Pancreas (tissue), 10 donors: ENCODE results near the gene GABBR2. TPM values are rescaled to one million over a fixed set of nuclear protein-coding genes. Genes with fewer than 3 reads are reported as not detected.
A peak's percentile ranks its signal among the peaks of the same experiment; 100 is the strongest.

Experiments
- ATAC-seq, 4 donors: fragments of 200-7000 bp; cut with Tn5 transposase; one replicate each; pipeline versions ENCODE4 v1.8.0 to v1.9.1; 2020; ENCODE audit warnings: mild to moderate bottlenecking in 4 of 4, moderate library complexity in 4 of 4
- DNase-seq, 6 donors: peaks; one replicate each; pipeline ENCODE4 v3.0.0-alpha.2; 2020
- FAIRE-seq: peaks from 2 replicates; lab custom pipeline; 2012; peaks lifted over from hg19 to GRCh38; lab: Jason Lieb, UNC
- H3K27ac ChIP-seq, 4 donors: fragments of 200-600 bp; sonication (generic); 1 replicate in 3 of 4; 2 replicates in 1 of 4; pipeline versions ENCODE4 v1.5.0 to v1.8.0; 2020
- H3K27me3 ChIP-seq, 4 donors: fragments of 200-600 bp; one replicate each; pipeline ENCODE4 v1.8.0; 2021
- H3K36me3 ChIP-seq, 3 donors: fragments of 200-600 bp; sonication (generic) in 1 of 3; one replicate each; pipeline versions ENCODE4 v1.5.0 to v1.8.0; 2020 to 2021
- H3K4me1 ChIP-seq, 3 donors: fragments of 200-600 bp; one replicate each; pipeline ENCODE4 v1.8.0; 2021
- H3K4me3 ChIP-seq, 4 donors: fragments of 200-600 bp; sonication (generic) in 2 of 4; one replicate each; pipeline versions ENCODE4 v1.5.0 to v1.8.0; 2020 to 2021
- H3K9me3 ChIP-seq, 4 donors: fragments of 200-600 bp; one replicate each; pipeline ENCODE4 v1.8.0; 2021
- WGBS, 2 donors: extraction: QIAGEN DNeasy Blood & Tissue Kit; methylation state at CpG; one replicate each; pipeline ENCODE4 v1.1.7; 2013; 5-methylcytosine and 5-hydroxymethylcytosine counted together
- intact Hi-C, 3 donors: fragments of 100-400 bp; cut with DNase I; formaldehyde crosslinking; loops; one replicate each; pipeline versions ENCODE4 v1.11.1 to v1.14.2; 2022
- polyA plus RNA-seq, 2 donors: library from polyadenylated mRNA; stranded (reverse); fragments of 200-250 nt; gene quantifications; one replicate each; pipeline ENCODE4 v1.2.3, GENCODE V29; 2013
- total RNA-seq, 6 donors: library from RNA; stranded (reverse); fragmentation: NEBNext Ultra II Directional in 4 of 6; extraction: Animal tissue kit (Norgen Biotek cat#: 25700) in 4 of 6; gene quantifications; one replicate each; pipeline versions ENCODE4 v1.2.1 to v1.2.4, GENCODE V29; 2021 to 2023
- TF ChIP-seq, protein P1 (sequence below), 4 donors: fragments of 200-600 bp; sonication (generic) in 3 of 4; IDR thresholded peaks; one replicate each; pipeline versions ENCODE4 v1.5.0 to v1.8.0; 2021; ENCODE audit warnings: antibody characterized with exemption in 4 of 4
- donor health status: healthy with polysubstance abuse.
- donor health status: DM: no; HTN: no; CAD: no; lungs with moderate emphysema.
- donor health status: DM: no; HTN: no; CAD: no.
- donor health status: control.
- donor health status: control.
- donor health status: Bipolar disorder and iron deficiency.
- donor health status: DM: yes; HTN: yes; CAD: no.
- donor health status: DM: no; HTN: no; CAD: no.
- donor health status: DM: no; HTN: no; CAD: no.
- donor health status: DM: yes; HTN: yes; CAD: no.

Gene GABBR2
- total and polyA plus RNA-seq, 8 donors: 0.04 to 0.14 (median 0.07) TPM; not detected in 4

DNA sequence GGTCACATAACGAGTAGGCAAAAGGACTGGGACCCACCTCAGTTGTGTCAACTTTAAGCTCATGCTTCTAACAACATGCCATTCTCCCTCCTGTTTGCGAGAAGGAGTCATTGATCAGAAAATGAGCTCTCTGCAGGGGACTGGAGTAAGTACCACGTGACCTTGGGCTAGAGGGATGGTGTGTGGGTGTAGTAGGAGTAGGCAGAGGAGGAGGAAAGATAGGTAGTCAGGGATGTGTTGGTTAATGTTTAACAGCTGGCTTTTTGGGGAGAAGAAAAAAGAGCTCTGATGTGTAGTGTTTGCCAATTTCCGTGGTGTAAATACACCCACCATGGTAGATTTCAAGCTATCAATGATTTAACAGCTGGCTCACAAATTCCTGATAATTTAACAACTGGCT lies 293.0 kb downstream of the GABBR2 start:
- Histone ChIP-seq H3K27ac (no peak overlapping the region), H3K4me1 (no peaks in the 10 kb centered on the region), H3K9me3 (no peaks in the 10 kb centered on the region), H3K4me3 (no peak overlapping the region), H3K36me3 (no peaks in the 10 kb centered on the region), H3K27me3 (no peaks in the 10 kb centered on the region)
- ATAC-seq: no peak
- FAIRE-seq: no peak
- TF ChIP-seq, protein P1, sequence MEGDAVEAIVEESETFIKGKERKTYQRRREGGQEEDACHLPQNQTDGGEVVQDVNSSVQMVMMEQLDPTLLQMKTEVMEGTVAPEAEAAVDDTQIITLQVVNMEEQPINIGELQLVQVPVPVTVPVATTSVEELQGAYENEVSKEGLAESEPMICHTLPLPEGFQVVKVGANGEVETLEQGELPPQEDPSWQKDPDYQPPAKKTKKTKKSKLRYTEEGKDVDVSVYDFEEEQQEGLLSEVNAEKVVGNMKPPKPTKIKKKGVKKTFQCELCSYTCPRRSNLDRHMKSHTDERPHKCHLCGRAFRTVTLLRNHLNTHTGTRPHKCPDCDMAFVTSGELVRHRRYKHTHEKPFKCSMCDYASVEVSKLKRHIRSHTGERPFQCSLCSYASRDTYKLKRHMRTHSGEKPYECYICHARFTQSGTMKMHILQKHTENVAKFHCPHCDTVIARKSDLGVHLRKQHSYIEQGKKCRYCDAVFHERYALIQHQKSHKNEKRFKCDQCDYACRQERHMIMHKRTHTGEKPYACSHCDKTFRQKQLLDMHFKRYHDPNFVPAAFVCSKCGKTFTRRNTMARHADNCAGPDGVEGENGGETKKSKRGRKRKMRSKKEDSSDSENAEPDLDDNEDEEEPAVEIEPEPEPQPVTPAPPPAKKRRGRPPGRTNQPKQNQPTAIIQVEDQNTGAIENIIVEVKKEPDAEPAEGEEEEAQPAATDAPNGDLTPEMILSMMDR (IDR thresholded peaks at IDR 0.05): no peak
- no peak for DNase-seq
- intact Hi-C loops: no loop called here
- 53 to 61% methylated on average over 4 of the region's 4 CpGs for WGBS, 2 donors

DNA sequence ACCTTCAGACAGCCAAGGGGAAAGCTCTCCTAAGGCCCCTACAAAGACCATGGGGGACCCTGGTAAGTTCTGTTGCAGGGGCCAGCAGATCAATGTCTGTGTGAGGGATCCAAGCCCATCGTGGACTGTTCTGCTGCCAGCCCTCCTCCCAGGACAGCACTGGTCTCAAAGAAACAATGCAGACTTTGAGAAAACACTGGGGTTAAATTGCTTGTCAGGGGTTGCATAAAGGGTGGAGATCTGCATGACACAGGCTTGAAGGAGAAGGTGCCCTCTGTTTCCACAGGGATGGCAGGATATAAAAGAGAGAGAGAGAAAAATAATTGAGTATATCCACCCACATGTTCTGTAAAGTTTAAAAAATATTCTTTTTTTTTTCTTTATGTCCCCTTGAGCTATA lies 295.7 kb downstream of the GABBR2 start:
- intact Hi-C loops: no loop called here
- DNase-seq: no peak
- no peaks in the 10 kb centered on the region for H3K27me3 ChIP-seq
- 59% methylated on average over 1 of the region's 1 CpG for WGBS, 2 donors
- H3K4me3 ChIP-seq: no peak overlapping the region
- no peaks in the 10 kb centered on the region for H3K36me3 ChIP-seq
- FAIRE-seq: no peak
- no peak for ATAC-seq
- H3K27ac ChIP-seq: no peak overlapping the region
- H3K9me3 ChIP-seq: no peaks in the 10 kb centered on the region
- no peaks in the 10 kb centered on the region for H3K4me1 ChIP-seq
- TF ChIP-seq, protein P1 (IDR thresholded peaks at IDR 0.05): no peak

GRCh38 chr9:98412101-98412842 lies 296.5 kb downstream of the GABBR2 start:
- Histone ChIP-seq H3K9me3 (no peaks in the 10 kb centered on the region), H3K4me1 (no peaks in the 10 kb centered on the region), H3K27me3 (no peaks in the 10 kb centered on the region), H3K4me3 (no peak overlapping the region), H3K36me3 (no peaks in the 10 kb centered on the region), H3K27ac (no peak overlapping the region)
- ATAC-seq (no peak), FAIRE-seq (no peak), DNase-seq (no peak)
- TF ChIP-seq, protein P1 (IDR thresholded peaks at IDR 0.05): no peak
- WGBS, 2 donors: 88 to 94% methylated on average over 10 of the region's 10 CpGs
- intact Hi-C loops: no loop called here

DNA sequence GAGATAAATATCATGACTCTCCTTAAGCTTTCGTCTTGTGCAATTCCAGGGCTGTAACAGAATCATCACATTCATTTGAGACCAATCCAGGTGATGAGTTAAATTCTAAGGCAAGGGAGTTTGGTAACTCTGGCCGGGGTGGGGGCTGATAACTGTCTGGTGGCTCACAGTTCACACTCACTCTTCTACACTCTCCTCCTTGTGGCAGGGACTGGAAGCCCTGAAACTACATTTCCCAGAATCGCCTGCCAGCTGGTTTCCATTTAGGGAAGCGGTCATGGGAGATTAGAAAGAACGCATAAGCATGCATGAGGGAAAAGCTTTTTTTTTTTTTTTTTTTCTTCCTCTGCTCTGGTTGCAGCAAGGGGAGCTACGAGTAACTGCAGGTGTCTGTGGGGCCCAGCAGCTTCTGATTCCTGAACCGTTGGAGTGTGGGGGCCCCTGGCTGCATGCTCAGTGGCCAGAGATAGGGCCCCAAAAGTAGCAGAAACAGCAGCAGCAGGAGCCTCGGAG lies 298.5 kb downstream of the GABBR2 start:
- FAIRE-seq (no peak), DNase-seq (peak in 3 of 6 donors; percentile 6 to 27 (median 16)), ATAC-seq (peak in 3 of 4 donors; percentile 44 to 83 (median 56))
- no peaks in the 10 kb centered on the region for H3K36me3 ChIP-seq
- H3K27ac ChIP-seq: no peak overlapping the region
- WGBS, 2 donors: 40 to 48% methylated on average over 8 of the region's 8 CpGs
- H3K27me3 ChIP-seq: no peaks in the 10 kb centered on the region
- no peaks in the 10 kb centered on the region for H3K9me3 ChIP-seq
- no peaks in the 10 kb centered on the region for H3K4me1 ChIP-seq
- no peak overlapping the region for H3K4me3 ChIP-seq
- TF ChIP-seq, protein P1 (IDR thresholded peaks at IDR 0.05): no peak
- intact Hi-C loops: no loop called here

- WGBS, 2 donors: 81 to 91% methylated on average over 6 of the region's 6 CpGs
- ATAC-seq (no peak), DNase-seq (no peak), FAIRE-seq (no peak)
- no peaks in the 10 kb centered on the region for H3K36me3 ChIP-seq
- H3K27me3 ChIP-seq: no peaks in the 10 kb centered on the region
- intact Hi-C loops: no loop called here
- no peaks in the 10 kb centered on the region for H3K4me1 ChIP-seq
- no peak overlapping the region for H3K27ac ChIP-seq
- no peaks in the 10 kb centered on the region for H3K9me3 ChIP-seq
- TF ChIP-seq, protein P1 (IDR thresholded peaks at IDR 0.05): no peak
- no peak overlapping the region for H3K4me3 ChIP-seq
These were observed 299.0 kb downstream of the GABBR2 start for GRCh38 chr9:98409719-98410118.
